ENCODE measurements around the gene A2M. TPM values are rescaled to one million over a fixed set of nuclear protein-coding genes. Genes with fewer than 3 reads are reported as not detected.

The A2M gene
- total and polyA plus RNA-seq, 2 of the 13 experiments (the other 11 are each of a cell fraction or from before 2014, with no cell fraction given): 2,807 to 6,551 TPM

DNA sequence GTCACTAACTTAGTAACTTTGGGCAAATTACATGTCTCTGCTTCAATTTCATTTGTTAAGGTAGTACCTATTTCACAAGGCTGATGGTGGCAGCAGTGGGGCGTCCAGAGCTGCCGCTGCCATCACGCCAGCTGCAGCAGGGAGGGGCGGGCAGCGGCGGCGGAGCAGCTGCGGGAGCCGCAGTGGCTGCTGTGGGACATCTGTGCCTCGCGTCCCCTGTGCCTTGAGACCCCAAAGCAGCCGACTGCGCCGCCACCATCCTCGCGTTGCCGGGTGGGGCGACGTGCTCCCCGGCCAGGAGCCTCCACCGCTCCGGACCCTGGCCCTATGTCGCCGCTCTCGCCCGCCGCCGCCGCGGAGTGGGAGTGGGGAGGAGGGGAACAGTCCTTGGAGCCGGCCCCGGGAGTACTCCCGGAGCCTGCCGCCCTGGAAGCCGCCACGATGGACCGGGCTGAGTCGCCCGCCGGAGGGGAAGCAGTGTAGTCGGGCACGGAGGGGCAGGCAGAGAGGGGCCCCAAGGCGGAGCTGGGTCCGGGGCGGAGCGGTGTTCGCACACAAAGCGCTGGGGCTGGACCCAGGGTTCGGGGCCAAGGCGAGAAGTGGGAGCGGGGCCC lies 51.4 kb downstream of the A2M start (continued):
- TF ChIP-seq ZNF792 (CRISPR knock-in tag; IDR thresholded peaks at IDR 0.05) (0 out of 2 replicates have a peak, but pooled peaks have one; percentile 36), ZNF253 (CRISPR knock-in tag; IDR thresholded peaks at IDR 0.05; ENCODE audit: borderline replicate concordance) (no peak; the same call in 1 of the 2 replicates), ZNF335 (CRISPR knock-in tag; IDR thresholded peaks at IDR 0.05) (no peak), HMG20B (CRISPR knock-in tag; conservative IDR thresholded peaks at IDR 0.05) (no peak), AGO2 (optimal IDR thresholded peaks at IDR 0.05; ENCODE audit: low read depth, low read length) (peak; percentile 99), ZNF891 (CRISPR knock-in tag; IDR thresholded peaks at IDR 0.05) (0 out of 2 replicates have a peak, but pooled peaks have one; percentile 54), ZNF446 (CRISPR knock-in tag; IDR thresholded peaks at IDR 0.05) (0 out of 2 replicates have a peak, but pooled peaks have one; percentile 66), SP1 (IDR thresholded peaks at IDR 0.05) (no peak), SP1 (CRISPR knock-in tag; IDR thresholded peaks at IDR 0.05) (no peak), ZNF546 (CRISPR knock-in tag; conservative IDR thresholded peaks at IDR 0.05) (0 out of 2 replicates have a peak, but pooled peaks have one; percentile 52), ZNF670 (CRISPR knock-in tag; IDR thresholded peaks at IDR 0.05; ENCODE audit: borderline replicate concordance) (no peak), ZNF547 (CRISPR knock-in tag; IDR thresholded peaks at IDR 0.05) (peak; percentile 63; the same call in 1 of the 2 replicates), DNMT1 (CRISPR knock-in tag; IDR thresholded peaks at IDR 0.05) (0 out of 2 replicates have a peak, but pooled peaks have one; percentile 17), NFYC (CRISPR knock-in tag; IDR thresholded peaks at IDR 0.05) (no peak)
- TF ChIP-seq, protein P1, sequence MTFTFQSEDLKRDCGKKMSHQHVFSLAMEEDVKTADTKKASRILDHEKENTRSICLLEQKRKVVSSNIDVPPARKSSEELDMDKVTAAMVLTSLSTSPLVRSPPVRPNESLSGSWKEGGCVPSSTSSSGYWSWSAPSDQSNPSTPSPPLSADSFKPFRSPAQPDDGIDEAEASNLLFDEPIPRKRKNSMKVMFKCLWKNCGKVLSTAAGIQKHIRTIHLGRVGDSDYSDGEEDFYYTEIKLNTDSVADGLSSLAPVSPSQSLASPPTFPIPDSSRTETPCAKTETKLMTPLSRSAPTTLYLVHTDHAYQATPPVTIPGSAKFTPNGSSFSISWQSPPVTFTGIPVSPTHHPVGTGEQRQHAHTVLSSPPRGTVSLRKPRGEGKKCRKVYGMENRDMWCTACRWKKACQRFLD (CRISPR knock-in tag; IDR thresholded peaks at IDR 0.05; ENCODE audit: borderline replicate concordance): no peak; the same call in 1 of the 2 replicates
- TF ChIP-seq, protein P2, sequence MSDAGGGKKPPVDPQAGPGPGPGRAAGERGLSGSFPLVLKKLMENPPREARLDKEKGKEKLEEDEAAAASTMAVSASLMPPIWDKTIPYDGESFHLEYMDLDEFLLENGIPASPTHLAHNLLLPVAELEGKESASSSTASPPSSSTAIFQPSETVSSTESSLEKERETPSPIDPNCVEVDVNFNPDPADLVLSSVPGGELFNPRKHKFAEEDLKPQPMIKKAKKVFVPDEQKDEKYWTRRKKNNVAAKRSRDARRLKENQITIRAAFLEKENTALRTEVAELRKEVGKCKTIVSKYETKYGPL (CRISPR knock-in tag; IDR thresholded peaks at IDR 0.05): no peak
- TF ChIP-seq, protein P3, sequence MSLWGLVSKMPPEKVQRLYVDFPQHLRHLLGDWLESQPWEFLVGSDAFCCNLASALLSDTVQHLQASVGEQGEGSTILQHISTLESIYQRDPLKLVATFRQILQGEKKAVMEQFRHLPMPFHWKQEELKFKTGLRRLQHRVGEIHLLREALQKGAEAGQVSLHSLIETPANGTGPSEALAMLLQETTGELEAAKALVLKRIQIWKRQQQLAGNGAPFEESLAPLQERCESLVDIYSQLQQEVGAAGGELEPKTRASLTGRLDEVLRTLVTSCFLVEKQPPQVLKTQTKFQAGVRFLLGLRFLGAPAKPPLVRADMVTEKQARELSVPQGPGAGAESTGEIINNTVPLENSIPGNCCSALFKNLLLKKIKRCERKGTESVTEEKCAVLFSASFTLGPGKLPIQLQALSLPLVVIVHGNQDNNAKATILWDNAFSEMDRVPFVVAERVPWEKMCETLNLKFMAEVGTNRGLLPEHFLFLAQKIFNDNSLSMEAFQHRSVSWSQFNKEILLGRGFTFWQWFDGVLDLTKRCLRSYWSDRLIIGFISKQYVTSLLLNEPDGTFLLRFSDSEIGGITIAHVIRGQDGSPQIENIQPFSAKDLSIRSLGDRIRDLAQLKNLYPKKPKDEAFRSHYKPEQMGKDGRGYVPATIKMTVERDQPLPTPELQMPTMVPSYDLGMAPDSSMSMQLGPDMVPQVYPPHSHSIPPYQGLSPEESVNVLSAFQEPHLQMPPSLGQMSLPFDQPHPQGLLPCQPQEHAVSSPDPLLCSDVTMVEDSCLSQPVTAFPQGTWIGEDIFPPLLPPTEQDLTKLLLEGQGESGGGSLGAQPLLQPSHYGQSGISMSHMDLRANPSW (CRISPR knock-in tag; IDR thresholded peaks at IDR 0.05; ENCODE audit: borderline replicate concordance): no peak
- TF ChIP-seq, protein P4, sequence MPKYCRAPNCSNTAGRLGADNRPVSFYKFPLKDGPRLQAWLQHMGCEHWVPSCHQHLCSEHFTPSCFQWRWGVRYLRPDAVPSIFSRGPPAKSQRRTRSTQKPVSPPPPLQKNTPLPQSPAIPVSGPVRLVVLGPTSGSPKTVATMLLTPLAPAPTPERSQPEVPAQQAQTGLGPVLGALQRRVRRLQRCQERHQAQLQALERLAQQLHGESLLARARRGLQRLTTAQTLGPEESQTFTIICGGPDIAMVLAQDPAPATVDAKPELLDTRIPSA (CRISPR knock-in tag; IDR thresholded peaks at IDR 0.05; ENCODE audit: borderline replicate concordance): 0 out of 2 replicates have a peak, but pooled peaks have one; percentile 73
- TF ChIP-seq, protein P5, sequence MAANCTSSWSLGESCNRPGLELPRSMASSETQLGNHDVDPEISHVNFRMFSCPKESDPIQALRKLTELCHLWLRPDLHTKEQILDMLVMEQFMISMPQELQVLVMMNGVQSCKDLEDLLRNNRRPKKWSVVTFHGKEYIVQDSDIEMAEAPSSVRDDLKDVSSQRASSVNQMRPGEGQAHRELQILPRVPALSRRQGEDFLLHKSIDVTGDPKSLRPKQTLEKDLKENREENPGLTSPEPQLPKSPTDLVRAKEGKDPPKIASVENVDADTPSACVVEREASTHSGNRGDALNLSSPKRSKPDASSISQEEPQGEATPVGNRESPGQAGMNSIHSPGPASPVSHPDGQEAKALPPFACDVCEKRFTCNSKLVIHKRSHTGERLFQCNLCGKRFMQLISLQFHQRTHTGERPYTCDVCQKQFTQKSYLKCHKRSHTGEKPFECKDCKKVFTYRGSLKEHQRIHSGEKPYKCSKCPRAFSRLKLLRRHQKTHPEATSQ (CRISPR knock-in tag; IDR thresholded peaks at IDR 0.05; ENCODE audit: borderline replicate concordance): no peak
- TF ChIP-seq, protein P6, sequence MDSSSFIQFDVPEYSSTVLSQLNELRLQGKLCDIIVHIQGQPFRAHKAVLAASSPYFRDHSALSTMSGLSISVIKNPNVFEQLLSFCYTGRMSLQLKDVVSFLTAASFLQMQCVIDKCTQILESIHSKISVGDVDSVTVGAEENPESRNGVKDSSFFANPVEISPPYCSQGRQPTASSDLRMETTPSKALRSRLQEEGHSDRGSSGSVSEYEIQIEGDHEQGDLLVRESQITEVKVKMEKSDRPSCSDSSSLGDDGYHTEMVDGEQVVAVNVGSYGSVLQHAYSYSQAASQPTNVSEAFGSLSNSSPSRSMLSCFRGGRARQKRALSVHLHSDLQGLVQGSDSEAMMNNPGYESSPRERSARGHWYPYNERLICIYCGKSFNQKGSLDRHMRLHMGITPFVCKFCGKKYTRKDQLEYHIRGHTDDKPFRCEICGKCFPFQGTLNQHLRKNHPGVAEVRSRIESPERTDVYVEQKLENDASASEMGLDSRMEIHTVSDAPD (CRISPR knock-in tag; IDR thresholded peaks at IDR 0.05): no peak

Measured in HepG2 (cell line).